Muscle layer of duodenum (tissue), 2 donors: ENCODE results near the gene SLC4A1AP.
"Not testable (repeated sequence)": the region's sequence is repeated elsewhere in the genome, so short reads cannot be mapped to it uniquely, and the experiment has no call there.

Source experiments
- H3K27ac ChIP-seq: one replicate; pipeline ENCODE4 v1.7.0; 2013; ENCODE audit warnings: mild to moderate bottlenecking, low read length
- H3K27me3 ChIP-seq: one replicate; pipeline ENCODE4 v1.7.0; 2013; ENCODE audit warnings: low read depth, mild to moderate bottlenecking, control low read depth, low read length
- H3K36me3 ChIP-seq, 2 donors: one replicate each; pipeline ENCODE4 v1.7.0; 2013; ENCODE audit warnings: low read length in 2 of 2, control low read depth in 1 of 2, mild to moderate bottlenecking in 1 of 2; ENCODE audit not compliant: insufficient read depth in 2 of 2, control insufficient read depth in 1 of 2
- H3K4me1 ChIP-seq, 2 donors: one replicate each; pipeline ENCODE4 v1.7.0; 2013; ENCODE audit warnings: low read length in 2 of 2, mild to moderate bottlenecking in 2 of 2, control low read depth in 1 of 2, moderate library complexity in 1 of 2; ENCODE audit not compliant: insufficient read depth in 2 of 2, control insufficient read depth in 1 of 2
- H3K4me3 ChIP-seq, 2 donors: one replicate each; pipeline ENCODE4 v1.7.0; 2013; ENCODE audit warnings: low read length in 2 of 2, low read depth in 1 of 2, mild to moderate bottlenecking in 1 of 2
- H3K9me3 ChIP-seq, 2 donors: one replicate each; pipeline ENCODE4 v1.7.0; 2013; ENCODE audit warnings: low read length in 2 of 2, control low read depth in 1 of 2, mild to moderate bottlenecking in 1 of 2; ENCODE audit not compliant: control insufficient read depth in 1 of 2
- donor health status: healthy.

The SLC4A1AP gene

GRCh38 chr2:27663285-27664153 lies at the start of gene SLC4A1AP, which contains the start of gene SUPT7L:
Gene SLC4A1AP, plus strand, starts transcription at chr2:27663889. Its CDS starts 26 bp downstream, at chr2:27663915.
Gene SUPT7L, minus strand, starts transcription at chr2:27663614. Its CDS starts 1,422 bp downstream, at chr2:27662192.
- Histone ChIP-seq H3K4me3 (peak within 1 kb of the TSS; percentile 96 to 99), H3K36me3 (peaks cover 24 to 45% of the 10 kb centered on the region in 2 donors), H3K9me3 (no peaks in the 10 kb centered on the region), H3K27ac (peak within 1 kb of the TSS; percentile 96), H3K4me1 (peaks cover 18 to 31% of the 10 kb centered on the region in 2 donors), H3K27me3 (no peaks in the 10 kb centered on the region)

- H3K4me1 ChIP-seq, result no peaks in the 10 kb centered on the region
- no peaks in the 10 kb centered on the region for H3K9me3 ChIP-seq
- peaks cover 39 to 55% of the 10 kb centered on the region in 2 donors for H3K36me3 ChIP-seq
- H3K27me3 ChIP-seq, result no peaks in the 10 kb centered on the region
- H3K27ac ChIP-seq, result no peak overlapping the region
- no peak overlapping the region for H3K4me3 ChIP-seq
These were observed 49.7 kb upstream of the SLC4A1AP start for GRCh38 chr2:27613985-27614384.

GRCh38 chr2:27615316-27615715 lies 48.4 kb upstream of the SLC4A1AP start:
- Histone ChIP-seq H3K4me1 (no peaks in the 10 kb centered on the region), H3K27me3 (no peaks in the 10 kb centered on the region), H3K36me3 (peaks cover 41 to 59% of the 10 kb centered on the region in 2 donors), H3K27ac (no peak overlapping the region), H3K9me3 (no peaks in the 10 kb centered on the region), H3K4me3 (no peak overlapping the region)

GRCh38 chr2:27621524-27621923 lies 42.2 kb upstream of the SLC4A1AP start:
- Histone ChIP-seq H3K4me3 (no peak overlapping the region), H3K27ac (no peak overlapping the region), H3K4me1 (peaks cover 0 to 11% of the 10 kb centered on the region in 2 donors), H3K36me3 (peaks cover 50 to 72% of the 10 kb centered on the region in 2 donors), H3K27me3 (no peaks in the 10 kb centered on the region), H3K9me3 (no peaks in the 10 kb centered on the region)

- Histone ChIP-seq H3K27me3 (no peaks in the 10 kb centered on the region), H3K4me3 (no peak overlapping the region), H3K4me1 (peaks cover 3 to 16% of the 10 kb centered on the region in 2 donors), H3K36me3 (peaks cover 40 to 57% of the 10 kb centered on the region in 2 donors), H3K27ac (no peak overlapping the region), H3K9me3 (no peaks in the 10 kb centered on the region)
These were observed 40.7 kb upstream of the SLC4A1AP start for GRCh38 chr2:27622921-27623384.

GRCh38 chr2:27624943-27625342 lies 38.7 kb upstream of the SLC4A1AP start:
- no peak overlapping the region for H3K4me3 ChIP-seq
- no peaks in the 10 kb centered on the region for H3K9me3 ChIP-seq
- H3K27me3 ChIP-seq, result no peaks in the 10 kb centered on the region
- H3K27ac ChIP-seq, result no peak overlapping the region
- H3K4me1 ChIP-seq, result peaks cover 11 to 27% of the 10 kb centered on the region in 2 donors
- peaks cover 36 to 40% of the 10 kb centered on the region in 2 donors for H3K36me3 ChIP-seq

GRCh38 chr2:27626323-27626722 lies 37.4 kb upstream of the SLC4A1AP start:
- H3K9me3 ChIP-seq, H3K27ac ChIP-seq, H3K27me3 ChIP-seq, H3K4me3 ChIP-seq: not testable (repeated sequence)
- Histone ChIP-seq H3K4me1 (peaks cover 11 to 29% of the 10 kb centered on the region in 2 donors), H3K36me3 (peaks cover 31 to 39% of the 10 kb centered on the region in 2 donors)

- not testable (repeated sequence) for H3K27ac ChIP-seq, H3K4me3 ChIP-seq, H3K9me3 ChIP-seq, H3K27me3 ChIP-seq
- Histone ChIP-seq H3K36me3 (peaks cover 28 to 39% of the 10 kb centered on the region in 2 donors), H3K4me1 (peaks cover 11 to 29% of the 10 kb centered on the region in 2 donors)
These were observed 36.8 kb upstream of the SLC4A1AP start for GRCh38 chr2:27626921-27627320.

- Histone ChIP-seq H3K4me3 (peak overlapping the region; percentile 91 to 97), H3K27ac (peak overlapping the region; percentile 88), H3K4me1 (peaks cover 11 to 24% of the 10 kb centered on the region in 2 donors), H3K9me3 (no peaks in the 10 kb centered on the region), H3K36me3 (peaks cover 24 to 29% of the 10 kb centered on the region in 2 donors), H3K27me3 (no peaks in the 10 kb centered on the region)
These were observed 35.5 kb upstream of the SLC4A1AP start for GRCh38 chr2:27627963-27628766.

- H3K27me3 ChIP-seq, result no peaks in the 10 kb centered on the region
- H3K27ac ChIP-seq, result peak within 1 kb of the TSS; percentile 88
- H3K9me3 ChIP-seq, result no peaks in the 10 kb centered on the region
- H3K4me3 ChIP-seq, result peak within 1 kb of the TSS; percentile 91 to 97
- H3K4me1 ChIP-seq, result peaks cover 11 to 23% of the 10 kb centered on the region in 2 donors
- H3K36me3 ChIP-seq, result peaks cover 15 to 29% of the 10 kb centered on the region in 2 donors
These were observed 34.7 kb upstream of the SLC4A1AP start, which contains the start of the genes CCDC121 and GPN1 for GRCh38 chr2:27628767-27629709. Gene CCDC121, minus strand, starts transcription at chr2:27629012. Its CDS starts 1,213 bp downstream, at chr2:27627799. Gene GPN1, plus strand, starts transcription at chr2:27629050. Its CDS starts 9 bp downstream, at chr2:27629059.
